ENCODE data around the gene FAM184B. TPM values are rescaled to one million over a fixed set of nuclear protein-coding genes. Genes with fewer than 3 reads are reported as not detected.

FAM184B gene
- polyA plus RNA-seq, 1 donor = 0.04 TPM

DNA sequence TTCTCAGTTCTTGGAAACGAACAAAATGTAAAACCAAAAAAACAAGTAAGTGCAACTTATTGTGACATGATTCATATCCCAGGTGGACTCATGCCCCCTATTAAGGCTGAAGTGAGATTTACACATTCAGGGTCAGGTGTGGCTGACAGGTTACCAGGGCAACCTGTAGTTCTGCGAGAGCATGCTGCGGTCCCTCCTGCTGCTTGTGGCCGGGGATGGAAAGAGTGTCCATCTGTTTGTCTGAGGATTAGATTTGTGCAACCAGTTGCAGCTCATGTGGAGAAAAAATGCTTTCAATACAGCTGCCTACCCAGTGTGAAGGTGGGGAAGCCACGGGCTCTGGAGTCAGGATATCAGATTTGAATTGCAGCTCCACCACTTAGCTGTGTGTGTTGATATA is 78.8 kb downstream of the FAM184B start:
- Histone ChIP-seq H3K4me1 (ENCODE audit: control insufficient read depth, insufficient read depth, low read length) (peaks cover 4% of the 10 kb centered on the region), H3K4me3 (ENCODE audit: low read length) (no peak overlapping the region), H3K9me3 (ENCODE audit: control insufficient read depth, low read depth, low read length) (peaks cover 4% of the 10 kb centered on the region), H3K27me3 (ENCODE audit: control insufficient read depth, insufficient read depth, low read length) (no peaks in the 10 kb centered on the region), H3K27ac (ENCODE audit: low read length) (no peak overlapping the region), H3K36me3 (ENCODE audit: control insufficient read depth, insufficient read depth, low read length) (no peaks in the 10 kb centered on the region)
- WGBS (ENCODE audit: insufficient coverage, low lambda C conversion rate) = no CpG with 5 or more reads among the region's 5 CpGs
- peak; percentile 13 to 48 for DNase-seq

DNA sequence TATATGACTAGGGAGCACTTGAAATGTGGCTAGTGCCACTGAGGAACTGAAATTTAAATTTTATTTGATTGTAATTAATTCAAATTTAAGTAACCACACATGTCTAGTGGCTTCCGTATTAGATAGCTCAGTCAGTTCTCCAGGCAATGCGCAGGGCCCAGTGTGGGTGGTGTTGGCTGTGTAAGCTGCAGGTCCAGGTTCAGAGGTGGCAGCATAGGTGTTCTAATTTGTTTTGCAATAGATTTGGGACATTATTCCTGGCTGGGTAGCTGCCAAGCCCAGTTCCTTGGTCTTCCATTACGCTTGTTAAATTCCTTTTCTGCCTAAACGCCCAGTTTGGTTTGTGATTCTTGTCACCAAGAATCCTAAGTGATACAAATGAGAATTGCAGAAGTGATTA is 79.5 kb downstream of the FAM184B start:
- no peak overlapping the region for H3K4me3 ChIP-seq (ENCODE audit: low read length)
- WGBS (ENCODE audit: insufficient coverage, low lambda C conversion rate) = no CpG with 5 or more reads among the region's 4 CpGs
- no peaks in the 10 kb centered on the region for H3K36me3 ChIP-seq (ENCODE audit: control insufficient read depth, insufficient read depth, low read length)
- no peak for DNase-seq
- peaks cover 4% of the 10 kb centered on the region for H3K9me3 ChIP-seq (ENCODE audit: control insufficient read depth, low read depth, low read length)
- no peaks in the 10 kb centered on the region for H3K27me3 ChIP-seq (ENCODE audit: control insufficient read depth, insufficient read depth, low read length)
- no peak overlapping the region for H3K27ac ChIP-seq (ENCODE audit: low read length)
- H3K4me1 ChIP-seq (ENCODE audit: control insufficient read depth, insufficient read depth, low read length) = peaks cover 4% of the 10 kb centered on the region

DNA sequence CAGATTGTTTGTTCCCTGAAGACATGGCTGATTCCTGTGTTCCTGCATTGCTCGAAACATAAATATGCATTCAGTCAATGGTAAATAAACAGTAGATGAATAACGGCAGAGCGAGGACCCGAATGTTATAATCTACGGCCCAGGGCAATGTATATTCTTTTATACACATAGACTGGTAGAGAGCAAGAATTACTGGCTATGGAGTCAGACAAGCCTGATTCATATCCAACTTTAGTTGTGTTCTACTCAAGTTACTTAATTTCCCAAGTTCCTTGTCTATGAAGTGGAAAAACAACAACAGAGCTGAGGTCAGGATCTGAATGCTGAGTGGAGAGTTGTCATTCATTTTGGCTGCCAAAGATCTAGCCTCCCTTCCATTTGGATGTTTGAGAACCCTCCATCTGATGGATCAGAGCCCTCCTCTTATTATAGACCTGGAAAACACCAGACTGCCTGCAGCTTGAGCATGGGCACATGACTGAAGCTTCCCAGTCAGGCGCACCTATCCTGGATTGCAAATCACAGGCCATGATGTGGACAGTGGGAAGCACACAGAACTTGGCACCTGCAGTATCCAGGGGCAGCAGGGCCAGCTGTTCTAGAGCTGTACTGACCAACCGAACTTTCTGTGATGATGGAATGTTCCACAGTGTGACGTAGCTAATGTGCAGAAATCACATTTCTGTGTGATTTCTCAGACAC is 80.1 kb downstream of the FAM184B start:
- H3K4me3 ChIP-seq (ENCODE audit: low read length) = no peak overlapping the region
- WGBS (ENCODE audit: insufficient coverage, low lambda C conversion rate) = no CpG with 5 or more reads among the region's 8 CpGs
- peaks cover 4% of the 10 kb centered on the region for H3K4me1 ChIP-seq (ENCODE audit: control insufficient read depth, insufficient read depth, low read length)
- H3K27me3 ChIP-seq (ENCODE audit: control insufficient read depth, insufficient read depth, low read length) = no peaks in the 10 kb centered on the region
- H3K27ac ChIP-seq (ENCODE audit: low read length) = no peak overlapping the region
- no peaks in the 10 kb centered on the region for H3K36me3 ChIP-seq (ENCODE audit: control insufficient read depth, insufficient read depth, low read length)
- H3K9me3 ChIP-seq (ENCODE audit: control insufficient read depth, low read depth, low read length) = peaks cover 4% of the 10 kb centered on the region
- DNase-seq = no peak

DNA sequence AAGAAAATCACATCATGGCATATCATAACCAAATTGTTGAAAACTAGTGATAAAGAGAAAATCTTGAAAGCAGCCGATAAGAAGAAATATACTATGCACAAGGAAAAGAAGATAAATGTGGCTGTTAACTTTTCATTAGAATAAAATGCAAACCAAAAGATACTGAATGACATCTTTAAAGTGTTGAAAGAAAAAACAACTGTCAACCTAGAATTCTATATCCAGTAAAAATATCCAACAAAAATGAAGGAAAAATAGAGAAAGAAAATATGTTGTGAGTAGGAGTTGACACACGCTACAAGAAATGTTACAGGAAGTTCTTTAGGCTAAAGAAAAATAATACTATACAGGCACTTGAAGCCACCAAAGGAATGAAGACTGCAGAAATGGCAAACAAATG is 82.0 kb downstream of the FAM184B start:
- Histone ChIP-seq H3K27ac (ENCODE audit: low read length) (no peak overlapping the region), H3K36me3 (ENCODE audit: control insufficient read depth, insufficient read depth, low read length) (no peaks in the 10 kb centered on the region), H3K27me3 (ENCODE audit: control insufficient read depth, insufficient read depth, low read length) (no peaks in the 10 kb centered on the region), H3K4me1 (ENCODE audit: control insufficient read depth, insufficient read depth, low read length) (peaks cover 4% of the 10 kb centered on the region), H3K4me3 (ENCODE audit: low read length) (no peak overlapping the region), H3K9me3 (ENCODE audit: control insufficient read depth, low read depth, low read length) (peaks cover 4% of the 10 kb centered on the region)
- WGBS (ENCODE audit: insufficient coverage, low lambda C conversion rate) = 79% methylated on average over 2 of the region's 2 CpGs
- no peak for DNase-seq

DNA sequence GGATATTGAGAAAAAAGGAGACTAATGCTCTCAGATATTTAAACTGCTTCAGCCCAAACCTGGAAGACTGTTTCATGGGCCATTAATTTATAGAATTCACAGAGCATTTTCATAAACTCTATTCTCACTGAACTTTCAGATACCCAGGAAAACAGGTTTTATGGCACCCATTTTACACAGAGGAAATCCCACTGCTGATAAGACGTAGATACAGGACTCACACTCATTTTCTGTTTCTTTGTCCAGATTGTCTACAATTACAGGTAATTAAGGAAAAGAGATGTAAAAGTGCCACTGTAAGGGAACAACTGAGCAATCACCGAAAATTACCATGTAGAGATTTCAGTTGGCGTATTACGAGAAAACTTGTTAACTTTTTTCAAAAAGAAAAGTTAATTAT is 83.3 kb downstream of the FAM184B start:
- H3K27me3 ChIP-seq (ENCODE audit: control insufficient read depth, insufficient read depth, low read length) = no peaks in the 10 kb centered on the region
- H3K4me3 ChIP-seq (ENCODE audit: low read length) = no peak overlapping the region
- no peaks in the 10 kb centered on the region for H3K36me3 ChIP-seq (ENCODE audit: control insufficient read depth, insufficient read depth, low read length)
- H3K9me3 ChIP-seq (ENCODE audit: control insufficient read depth, low read depth, low read length) = peaks cover 4% of the 10 kb centered on the region
- H3K27ac ChIP-seq (ENCODE audit: low read length) = no peak overlapping the region
- 17% methylated on average over 2 of the region's 4 CpGs for WGBS (ENCODE audit: insufficient coverage, low lambda C conversion rate)
- DNase-seq = no peak
- peaks cover 4% of the 10 kb centered on the region for H3K4me1 ChIP-seq (ENCODE audit: control insufficient read depth, insufficient read depth, low read length)

DNA sequence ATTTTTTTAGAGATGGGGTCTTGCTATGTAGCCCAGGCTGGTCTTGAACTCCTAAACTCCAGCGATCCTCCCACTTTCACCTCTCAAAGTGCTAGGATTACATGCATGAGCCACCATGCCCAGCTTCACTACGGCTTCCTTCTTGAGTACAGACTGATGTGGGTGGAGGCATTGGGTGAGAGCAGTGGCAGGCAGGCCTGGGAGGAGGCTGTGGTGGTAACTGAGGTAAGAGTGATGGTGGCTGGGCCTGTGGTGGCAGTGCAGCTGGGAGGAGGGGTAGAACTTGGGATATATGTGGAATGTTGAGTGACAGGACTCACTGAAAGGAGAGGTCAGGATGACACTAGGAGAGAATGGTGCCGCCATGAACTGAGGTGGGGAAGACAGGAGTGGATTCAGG is 86.1 kb downstream of the FAM184B start:
- no peak for DNase-seq
- Histone ChIP-seq H3K9me3 (ENCODE audit: control insufficient read depth, low read depth, low read length) (peaks cover 4% of the 10 kb centered on the region), H3K27me3 (ENCODE audit: control insufficient read depth, insufficient read depth, low read length) (no peaks in the 10 kb centered on the region), H3K36me3 (ENCODE audit: control insufficient read depth, insufficient read depth, low read length) (no peaks in the 10 kb centered on the region), H3K27ac (ENCODE audit: low read length) (no peak overlapping the region), H3K4me3 (ENCODE audit: low read length) (no peak overlapping the region), H3K4me1 (ENCODE audit: control insufficient read depth, insufficient read depth, low read length) (no peaks in the 10 kb centered on the region)
- no CpG with 5 or more reads among the region's 3 CpGs for WGBS (ENCODE audit: insufficient coverage, low lambda C conversion rate)

DNA sequence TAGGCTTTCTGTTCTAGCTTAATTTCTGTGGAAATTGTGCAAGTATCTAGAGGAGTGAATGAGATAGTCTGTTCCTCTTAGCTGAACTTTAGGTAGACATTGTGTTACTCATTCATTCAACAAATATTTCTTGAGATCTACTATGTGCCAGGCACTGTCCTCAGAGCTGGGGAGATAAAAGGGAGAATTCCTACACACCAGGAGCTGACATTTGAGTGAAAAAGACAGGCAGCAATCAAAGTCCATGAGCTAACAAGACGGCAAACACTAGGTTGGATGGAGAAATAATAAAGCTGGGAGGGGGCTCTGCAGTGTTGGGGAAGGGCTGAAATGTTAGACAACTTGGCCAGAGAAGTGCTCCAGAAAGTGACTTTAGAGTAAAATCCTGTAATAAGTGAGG is 86.9 kb downstream of the FAM184B start:
- Histone ChIP-seq H3K36me3 (ENCODE audit: control insufficient read depth, insufficient read depth, low read length) (no peaks in the 10 kb centered on the region), H3K4me1 (ENCODE audit: control insufficient read depth, insufficient read depth, low read length) (no peaks in the 10 kb centered on the region), H3K27me3 (ENCODE audit: control insufficient read depth, insufficient read depth, low read length) (no peaks in the 10 kb centered on the region), H3K9me3 (ENCODE audit: control insufficient read depth, low read depth, low read length) (no peaks in the 10 kb centered on the region), H3K27ac (ENCODE audit: low read length) (no peak overlapping the region), H3K4me3 (ENCODE audit: low read length) (no peak overlapping the region)
- WGBS (ENCODE audit: insufficient coverage, low lambda C conversion rate) = no CpG with 5 or more reads among the region's 1 CpG
- DNase-seq = no peak

DNA sequence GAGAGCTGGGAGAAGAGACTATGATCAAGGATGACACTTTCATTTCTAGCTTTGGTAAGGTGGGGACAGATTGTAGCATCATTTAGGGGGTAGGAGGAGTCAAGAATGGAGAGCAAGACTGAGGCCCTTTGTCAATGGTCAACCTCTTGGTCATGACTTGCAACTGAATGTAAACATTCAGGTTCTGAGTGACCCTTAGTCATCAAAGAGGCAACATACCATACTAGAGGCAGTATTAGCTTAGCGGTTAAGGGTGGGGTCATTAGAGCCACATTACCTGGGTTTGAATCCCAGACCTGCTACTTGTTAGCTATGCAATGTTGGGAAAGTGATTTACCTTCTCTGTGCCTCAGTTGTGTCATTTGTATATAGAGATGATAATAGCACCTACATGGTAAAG is 90.5 kb downstream of the FAM184B start:
- no peaks in the 10 kb centered on the region for H3K36me3 ChIP-seq (ENCODE audit: control insufficient read depth, insufficient read depth, low read length)
- no peaks in the 10 kb centered on the region for H3K9me3 ChIP-seq (ENCODE audit: control insufficient read depth, low read depth, low read length)
- no CpG with 5 or more reads among the region's 1 CpG for WGBS (ENCODE audit: insufficient coverage, low lambda C conversion rate)
- H3K27me3 ChIP-seq (ENCODE audit: control insufficient read depth, insufficient read depth, low read length) = no peaks in the 10 kb centered on the region
- H3K4me1 ChIP-seq (ENCODE audit: control insufficient read depth, insufficient read depth, low read length) = no peaks in the 10 kb centered on the region
- DNase-seq = no peak
- H3K4me3 ChIP-seq (ENCODE audit: low read length) = no peak overlapping the region
- H3K27ac ChIP-seq (ENCODE audit: low read length) = no peak overlapping the region

DNA sequence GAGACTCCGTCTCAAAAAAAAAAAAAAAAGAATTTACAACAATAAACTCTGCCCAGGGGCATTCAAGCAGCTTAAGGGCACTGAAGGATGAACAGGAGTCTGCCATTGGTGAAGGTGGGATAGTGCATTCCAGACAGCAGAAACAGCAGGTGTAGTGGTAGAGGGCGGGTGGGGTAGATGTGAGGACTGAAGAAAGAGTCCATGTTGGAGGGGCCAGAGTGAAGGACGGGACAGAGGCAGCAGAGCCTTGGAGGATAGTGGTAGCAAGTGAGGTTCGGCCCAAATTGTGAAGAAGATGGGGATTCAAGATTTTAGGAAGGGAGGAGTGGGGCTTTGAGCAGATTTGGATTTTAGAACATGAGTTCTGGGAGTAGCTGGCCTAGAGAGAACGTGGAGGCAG is 91.3 kb downstream of the FAM184B start:
- Histone ChIP-seq H3K9me3 (ENCODE audit: control insufficient read depth, low read depth, low read length) (no peaks in the 10 kb centered on the region), H3K4me1 (ENCODE audit: control insufficient read depth, insufficient read depth, low read length) (no peaks in the 10 kb centered on the region), H3K27me3 (ENCODE audit: control insufficient read depth, insufficient read depth, low read length) (no peaks in the 10 kb centered on the region), H3K4me3 (ENCODE audit: low read length) (no peak overlapping the region), H3K36me3 (ENCODE audit: control insufficient read depth, insufficient read depth, low read length) (no peaks in the 10 kb centered on the region), H3K27ac (ENCODE audit: low read length) (no peak overlapping the region)
- DNase-seq = no peak
- no CpG with 5 or more reads among the region's 5 CpGs for WGBS (ENCODE audit: insufficient coverage, low lambda C conversion rate)

DNA sequence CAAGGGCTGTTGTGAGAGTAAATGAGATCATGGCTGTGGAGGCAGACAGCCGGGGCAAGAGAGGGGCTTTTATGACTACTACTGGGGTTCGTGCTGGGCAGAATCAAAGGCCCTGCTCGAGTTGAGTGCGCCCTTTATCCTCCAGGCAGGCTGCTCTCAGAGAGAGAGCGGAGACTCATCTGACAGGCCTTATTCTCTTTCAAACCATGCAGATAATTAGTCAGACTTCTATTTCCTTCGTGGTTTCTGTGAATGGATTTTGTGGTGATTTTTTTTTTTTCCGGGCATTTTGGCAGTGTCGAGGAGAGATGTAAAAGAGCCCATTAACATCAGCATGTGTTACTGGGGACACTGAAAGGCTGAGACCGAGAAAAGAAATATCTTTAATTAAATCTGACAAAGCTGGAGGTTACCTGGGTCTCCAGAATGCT is 93.4 kb downstream of the FAM184B start:
- Histone ChIP-seq H3K4me1 (ENCODE audit: control insufficient read depth, insufficient read depth, low read length) (no peaks in the 10 kb centered on the region), H3K36me3 (ENCODE audit: control insufficient read depth, insufficient read depth, low read length) (no peaks in the 10 kb centered on the region), H3K9me3 (ENCODE audit: control insufficient read depth, low read depth, low read length) (no peaks in the 10 kb centered on the region), H3K27ac (ENCODE audit: low read length) (no peak overlapping the region), H3K4me3 (ENCODE audit: low read length) (no peak overlapping the region), H3K27me3 (ENCODE audit: control insufficient read depth, insufficient read depth, low read length) (no peaks in the 10 kb centered on the region)
- WGBS (ENCODE audit: insufficient coverage, low lambda C conversion rate) = no CpG with 5 or more reads among the region's 9 CpGs
- no peak for DNase-seq

DNA sequence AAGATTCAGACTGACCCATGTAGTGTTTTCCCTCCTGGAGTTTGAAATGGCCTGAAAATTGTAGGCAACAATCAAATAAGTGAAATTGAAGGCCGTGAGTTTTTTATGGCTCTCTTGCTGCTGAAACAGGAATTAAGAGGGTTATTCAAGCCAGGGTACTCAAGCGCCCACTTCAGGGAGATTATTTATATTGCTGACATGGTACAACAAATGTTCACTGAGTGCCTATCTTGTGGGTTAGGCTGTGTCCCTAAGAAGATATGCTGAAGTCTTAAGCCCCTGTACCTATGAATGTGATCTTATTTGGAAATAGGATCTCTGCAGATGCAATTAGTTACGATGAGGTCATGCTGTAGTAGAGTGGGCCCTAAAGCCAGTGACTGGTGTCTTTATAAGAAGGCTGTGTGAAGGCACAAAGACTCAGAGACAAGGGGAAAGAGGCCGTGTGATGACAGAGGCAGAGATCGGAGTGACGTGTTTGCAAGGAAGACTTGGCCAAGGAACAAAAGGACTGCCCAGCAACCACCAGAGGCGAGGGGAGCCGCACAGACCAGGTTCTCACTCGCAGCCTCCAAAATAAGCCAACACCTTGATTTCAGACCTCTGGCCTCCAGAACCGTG is 94.1 kb downstream of the FAM184B start:
- WGBS (ENCODE audit: insufficient coverage, low lambda C conversion rate) = no CpG with 5 or more reads among the region's 10 CpGs

More for the DNA sequence above, 94.1 kb downstream of the FAM184B start:
- Histone ChIP-seq H3K4me1 (ENCODE audit: control insufficient read depth, insufficient read depth, low read length) (no peaks in the 10 kb centered on the region), H3K9me3 (ENCODE audit: control insufficient read depth, low read depth, low read length) (no peaks in the 10 kb centered on the region), H3K36me3 (ENCODE audit: control insufficient read depth, insufficient read depth, low read length) (no peaks in the 10 kb centered on the region), H3K4me3 (ENCODE audit: low read length) (no peak overlapping the region), H3K27ac (ENCODE audit: low read length) (no peak overlapping the region), H3K27me3 (ENCODE audit: control insufficient read depth, insufficient read depth, low read length) (no peaks in the 10 kb centered on the region)
- DNase-seq = no peak
